HG03442 (cell line): ENCODE data around the gene NANS.
"Not testable (repeated sequence)": the region's sequence is repeated elsewhere in the genome, so short reads cannot be mapped to it uniquely, and the experiment has no call there.

ENCODE experiments used
- ATAC-seq: cut with Tn5 transposase; IDR thresholded peaks from one replicate; pipeline ENCODE4 v1.9.1; 2021; ENCODE audit warnings: mild to moderate bottlenecking, moderate library complexity; ENCODE audit not compliant: unreplicated experiment

Gene NANS, protein sequence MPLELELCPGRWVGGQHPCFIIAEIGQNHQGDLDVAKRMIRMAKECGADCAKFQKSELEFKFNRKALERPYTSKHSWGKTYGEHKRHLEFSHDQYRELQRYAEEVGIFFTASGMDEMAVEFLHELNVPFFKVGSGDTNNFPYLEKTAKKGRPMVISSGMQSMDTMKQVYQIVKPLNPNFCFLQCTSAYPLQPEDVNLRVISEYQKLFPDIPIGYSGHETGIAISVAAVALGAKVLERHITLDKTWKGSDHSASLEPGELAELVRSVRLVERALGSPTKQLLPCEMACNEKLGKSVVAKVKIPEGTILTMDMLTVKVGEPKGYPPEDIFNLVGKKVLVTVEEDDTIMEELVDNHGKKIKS

DNA sequence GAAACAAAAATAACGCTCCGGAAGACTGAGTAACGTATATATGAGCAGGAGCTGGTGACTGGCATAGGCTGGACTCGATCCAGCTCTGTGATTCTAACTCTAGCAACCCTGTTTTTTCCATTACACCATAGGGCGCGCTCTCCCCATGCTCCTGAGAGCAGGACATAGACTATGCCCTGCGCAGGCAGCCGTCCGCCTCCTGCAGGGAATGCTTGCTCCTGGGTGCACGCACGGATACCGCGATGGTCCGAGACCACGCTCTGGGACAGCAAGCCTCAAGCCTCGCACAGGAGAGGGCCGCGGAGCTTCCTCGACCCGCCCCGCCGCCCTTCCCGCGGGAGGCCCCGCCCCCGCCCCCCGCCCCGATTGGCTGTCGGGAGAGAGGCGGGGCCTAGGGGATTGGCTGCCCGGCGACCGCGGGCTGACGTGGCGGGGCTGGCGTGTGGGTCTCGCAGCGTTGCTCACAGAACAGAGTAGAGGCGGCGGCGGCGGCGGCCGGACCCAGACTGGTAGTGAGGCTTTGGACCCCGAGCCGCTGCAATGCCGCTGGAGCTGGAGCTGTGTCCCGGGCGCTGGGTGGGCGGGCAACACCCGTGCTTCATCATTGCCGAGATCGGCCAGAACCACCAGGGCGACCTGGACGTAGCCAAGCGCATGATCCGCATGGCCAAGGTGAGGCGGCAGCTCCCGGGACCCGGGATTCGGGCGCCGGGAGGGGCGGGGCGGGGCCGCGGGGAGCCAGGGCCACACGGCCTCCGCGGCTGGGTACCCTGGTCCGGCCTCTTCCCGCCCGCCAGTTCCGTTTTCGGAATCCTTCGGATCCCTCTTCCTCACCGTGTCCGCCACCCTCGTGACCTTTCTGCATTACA is at the start of gene NANS:
NANS (plus strand) TSS at position 464 of the 869 bp plus-strand sequence; CDS start at position 541, 77 bp downstream.
- peak; percentile 91 for ATAC-seq

DNA sequence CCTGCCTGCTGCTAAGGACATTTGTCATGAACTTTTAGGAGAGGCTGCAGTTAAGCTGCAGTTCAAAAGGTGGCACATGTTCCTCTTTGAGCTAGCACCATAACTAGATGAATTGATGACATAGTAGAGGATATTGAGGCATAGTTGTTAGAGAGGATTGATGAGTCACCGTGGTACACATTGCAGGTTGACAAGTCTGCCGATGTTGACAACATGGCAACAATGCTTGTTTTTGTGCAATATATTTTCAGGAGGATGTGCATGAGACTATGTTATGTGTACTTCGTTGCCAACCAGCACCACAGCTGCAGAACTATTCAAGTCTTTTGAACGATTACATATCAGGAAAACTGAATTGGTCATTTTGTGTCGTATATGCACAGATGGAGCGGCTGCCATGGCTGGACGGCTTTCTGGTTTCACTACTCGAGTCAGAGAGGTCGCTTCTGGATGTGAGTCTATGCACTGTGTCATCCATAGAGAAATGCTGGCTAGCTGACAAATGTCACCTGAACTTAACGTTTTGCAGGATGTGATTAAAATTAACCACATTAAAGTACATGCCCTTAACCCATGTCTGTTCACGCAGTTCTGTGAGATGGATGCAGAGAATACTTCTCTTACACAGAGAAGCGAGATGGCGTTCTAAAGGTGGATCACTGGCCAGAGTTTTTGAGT is 49.1 kb upstream of the NANS start:
- ATAC-seq, result no peak

DNA sequence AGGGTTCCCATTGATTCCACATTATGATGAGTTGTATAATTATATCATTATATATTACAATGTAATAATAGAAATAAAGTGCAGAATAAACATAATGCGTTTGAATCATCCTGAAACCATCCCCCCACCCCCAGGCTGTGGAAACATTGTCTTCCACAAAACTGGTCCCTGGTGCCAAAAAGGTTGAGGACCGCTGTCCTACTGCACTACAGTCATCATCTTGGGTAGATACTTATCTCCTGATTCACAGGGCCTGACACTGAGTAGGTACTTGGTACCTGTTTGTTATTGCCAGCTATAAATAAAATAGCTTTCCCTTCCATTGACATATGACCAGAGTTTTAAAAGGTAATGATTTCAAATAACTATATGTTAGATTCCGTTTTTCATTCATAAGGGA is 47.8 kb upstream of the NANS start:
- ATAC-seq, result no peak

DNA sequence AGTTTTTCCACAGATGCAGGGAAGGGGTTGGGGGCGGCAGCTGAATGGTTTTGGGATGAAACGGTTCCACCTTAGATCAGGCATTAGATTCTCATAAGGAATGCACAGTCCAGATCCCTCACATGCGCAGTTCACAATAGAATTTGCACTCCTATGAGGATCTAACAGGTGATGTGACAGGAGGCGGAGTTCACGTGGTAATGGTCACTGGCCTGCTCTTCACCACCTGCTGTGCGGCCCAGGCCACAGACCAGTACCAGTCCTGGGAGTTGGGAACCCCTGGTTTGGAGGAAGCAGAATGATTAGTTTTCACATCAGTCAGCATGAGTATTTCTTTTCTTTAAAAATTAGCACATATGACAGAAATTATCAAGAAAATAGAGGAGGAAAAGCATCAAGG is 47.1 kb upstream of the NANS start:
- ATAC-seq, result no peak

DNA sequence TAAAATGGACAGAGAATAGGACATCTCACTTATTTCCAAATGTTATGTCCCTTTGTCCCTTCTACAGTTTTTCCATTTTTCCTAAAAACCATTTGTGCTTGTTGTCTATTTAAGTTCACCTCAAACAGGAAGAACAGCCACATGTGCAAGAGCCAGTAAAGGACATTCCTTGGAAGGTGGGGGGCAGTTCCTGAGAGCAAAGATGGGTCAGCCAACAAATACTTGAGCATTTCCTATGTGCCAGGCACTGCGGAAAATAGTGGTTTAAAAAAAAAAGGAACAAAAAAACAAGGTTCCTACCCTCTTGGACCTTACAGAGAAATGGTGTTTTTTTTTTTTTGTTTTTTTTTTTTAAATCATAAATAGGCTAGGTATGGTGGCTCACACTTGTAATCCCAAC is 46.6 kb upstream of the NANS start:
- no peak for ATAC-seq

DNA sequence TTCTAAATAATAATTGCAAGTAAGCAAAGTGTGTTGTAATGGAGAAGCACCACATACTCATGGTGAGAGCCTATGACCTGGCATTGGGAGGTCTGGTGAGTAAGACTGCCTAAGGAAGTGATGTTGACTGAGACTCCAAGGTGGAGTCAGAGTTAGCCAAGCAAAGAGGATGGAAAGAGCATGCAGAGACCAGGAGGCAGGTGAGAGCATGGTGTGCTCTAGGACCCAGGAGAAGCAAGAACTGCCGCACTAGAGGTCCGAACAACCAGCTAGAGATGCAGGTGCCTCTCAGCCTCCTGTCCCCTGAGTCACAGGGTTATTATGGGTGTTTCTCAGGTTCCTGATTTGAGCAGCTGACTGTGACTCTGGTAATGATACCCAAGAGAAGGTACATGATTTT is 46.1 kb upstream of the NANS start:
- ATAC-seq, result no peak

DNA sequence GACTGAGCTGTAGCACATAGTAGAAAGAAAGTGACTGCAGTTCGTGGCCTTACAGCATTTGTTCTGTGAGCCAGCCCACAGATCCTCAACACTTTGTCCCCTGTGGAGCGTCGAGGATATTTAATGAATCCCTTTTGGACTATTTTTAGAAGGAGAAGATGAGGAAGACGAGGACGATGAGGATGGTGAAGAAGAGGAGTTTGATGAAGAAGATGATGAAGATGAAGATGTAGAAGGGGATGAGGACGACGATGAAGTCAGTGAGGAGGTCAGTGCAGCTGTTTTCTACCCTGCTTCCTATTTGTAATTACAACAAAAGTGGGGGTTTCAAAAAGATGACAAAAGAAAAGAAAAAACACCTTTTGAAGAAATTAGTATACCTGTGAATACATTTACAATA is 45.4 kb upstream of the NANS start:
- ATAC-seq, result no peak

DNA sequence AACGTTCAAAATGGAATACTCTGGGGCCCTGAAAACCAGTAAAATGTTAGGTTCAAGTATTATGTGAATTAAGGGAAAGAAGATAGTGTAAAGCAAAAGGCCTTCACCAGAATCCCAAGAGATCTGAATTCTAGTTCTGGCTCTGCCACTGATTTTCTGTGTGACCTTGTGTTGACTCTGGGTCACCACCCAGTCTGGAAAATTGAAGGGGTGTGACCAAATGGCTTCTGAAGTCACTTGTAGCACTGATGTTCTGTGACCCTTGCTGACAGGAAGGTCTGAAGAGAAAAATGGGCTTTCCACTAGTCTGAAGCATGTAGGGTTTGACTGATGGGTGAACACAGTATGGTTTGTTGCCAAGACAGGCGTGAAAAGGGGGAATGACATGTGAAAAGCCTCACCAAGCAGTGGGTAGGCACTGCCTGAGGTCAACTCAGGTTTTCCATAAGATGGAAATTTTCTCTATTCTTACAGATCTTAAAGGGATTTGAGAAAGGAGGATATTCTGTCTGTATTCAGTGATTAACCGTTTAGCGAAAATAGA is 40.3 kb upstream of the NANS start:
- ATAC-seq, result no peak

DNA sequence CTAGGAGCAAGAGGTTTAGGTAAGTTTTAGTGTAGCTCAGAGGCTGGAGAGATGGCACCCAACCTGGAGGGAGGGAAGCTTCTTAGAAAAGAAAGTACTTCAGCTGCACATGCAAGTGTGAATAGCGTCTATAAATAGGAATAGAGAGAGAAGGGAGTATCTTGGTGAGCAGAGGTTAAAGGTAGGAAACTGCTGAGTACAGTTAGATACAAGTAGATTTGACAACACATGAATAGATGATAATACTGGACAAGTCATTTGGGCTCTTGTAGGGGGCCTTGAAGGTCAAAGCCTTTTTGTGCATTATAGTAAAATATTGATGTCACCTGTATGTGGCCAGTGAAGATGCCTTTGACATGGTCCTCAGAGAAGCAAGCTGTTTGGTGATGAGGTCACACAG is 39.2 kb upstream of the NANS start:
- no peak for ATAC-seq

DNA sequence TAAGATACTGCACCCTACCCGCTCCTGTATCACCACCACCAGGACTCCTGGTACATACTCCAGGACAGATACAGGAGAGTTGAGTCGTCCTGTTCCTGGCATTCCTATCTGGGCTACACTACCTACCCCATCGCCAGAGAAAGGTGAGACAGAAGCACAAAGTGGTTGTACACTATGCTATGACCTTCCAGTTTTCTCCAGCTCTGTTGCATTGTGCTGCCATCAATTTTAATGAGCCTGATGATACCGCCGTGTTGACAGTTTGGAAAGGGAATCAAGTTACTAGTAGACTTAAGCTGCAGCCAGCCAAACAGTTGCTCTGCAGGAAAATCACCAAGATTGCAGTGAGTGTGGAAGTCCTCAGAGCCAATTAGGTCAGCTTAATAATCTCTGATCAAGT is 38.2 kb upstream of the NANS start:
- ATAC-seq, result no peak

DNA sequence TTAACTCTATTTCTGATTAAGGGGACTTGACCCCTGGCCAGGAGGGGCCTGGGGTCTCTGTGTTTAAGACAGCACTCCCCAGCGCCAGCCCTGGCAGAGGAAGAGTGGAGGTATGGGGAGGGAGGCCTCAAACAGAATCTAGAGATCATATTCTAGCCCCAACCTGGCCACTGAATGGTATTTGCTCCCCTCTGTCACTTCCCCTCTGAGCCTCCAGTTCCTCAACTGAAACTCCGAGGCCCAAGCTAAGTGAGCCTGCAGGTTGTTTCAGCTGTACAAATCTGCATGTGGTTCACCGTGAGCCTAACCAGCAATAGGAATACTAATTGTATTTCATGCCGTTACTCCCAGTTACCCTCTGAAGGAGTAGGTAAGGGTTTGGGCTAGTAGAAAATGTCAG is 37.4 kb upstream of the NANS start:
- no peak for ATAC-seq

DNA sequence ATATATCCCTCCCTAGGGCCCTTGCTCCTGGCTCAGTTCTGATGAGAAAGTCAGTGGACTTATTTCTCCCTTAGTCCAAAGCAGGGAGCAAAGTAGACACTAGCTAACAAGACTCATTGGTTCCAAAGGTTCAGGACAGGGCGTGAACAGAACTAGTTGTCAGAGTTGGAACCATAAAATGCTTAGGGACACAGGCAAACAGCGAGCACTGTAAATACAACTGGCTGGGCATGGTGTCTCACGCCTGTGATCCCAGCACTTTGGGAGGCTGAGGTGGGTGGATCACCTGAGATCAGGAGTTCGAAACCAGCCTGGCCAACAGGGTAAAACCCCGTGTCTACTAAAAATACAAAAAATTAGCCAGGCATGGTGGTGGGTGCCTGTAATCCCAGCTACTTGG is 36.7 kb upstream of the NANS start:
- not testable (repeated sequence) for ATAC-seq

DNA sequence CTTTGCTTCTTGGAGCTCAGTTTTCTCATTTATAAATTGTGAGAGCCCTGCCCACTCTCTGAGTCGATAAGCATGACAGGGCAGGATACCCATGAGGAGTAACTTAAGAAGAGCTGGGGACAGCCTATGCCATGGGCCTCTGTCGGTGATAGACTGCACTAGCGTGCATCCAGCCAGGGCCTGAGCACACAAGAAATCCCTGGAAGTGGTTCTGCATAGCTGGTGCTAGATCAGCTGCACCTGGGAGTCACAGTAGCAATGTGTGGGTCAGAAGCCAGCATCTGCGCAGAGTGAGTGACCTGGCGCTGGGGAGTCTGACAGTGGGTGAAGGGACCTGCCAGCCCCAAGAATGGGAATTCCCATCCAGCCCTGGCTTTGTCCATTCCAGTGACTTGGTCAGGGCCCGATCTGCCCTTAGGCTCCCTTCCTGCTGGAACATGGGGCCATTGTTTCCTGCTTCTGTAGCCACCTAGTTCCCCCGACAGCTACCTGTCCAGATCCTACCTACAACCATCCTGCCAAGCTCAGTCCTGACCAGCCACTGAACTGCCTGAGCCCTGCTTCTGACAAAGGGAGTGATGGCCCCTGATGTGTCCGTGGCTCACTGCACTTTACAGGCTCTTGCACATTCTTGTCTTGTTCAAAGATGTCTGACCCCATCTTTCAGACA is 35.9 kb upstream of the NANS start:
- no peak for ATAC-seq

DNA sequence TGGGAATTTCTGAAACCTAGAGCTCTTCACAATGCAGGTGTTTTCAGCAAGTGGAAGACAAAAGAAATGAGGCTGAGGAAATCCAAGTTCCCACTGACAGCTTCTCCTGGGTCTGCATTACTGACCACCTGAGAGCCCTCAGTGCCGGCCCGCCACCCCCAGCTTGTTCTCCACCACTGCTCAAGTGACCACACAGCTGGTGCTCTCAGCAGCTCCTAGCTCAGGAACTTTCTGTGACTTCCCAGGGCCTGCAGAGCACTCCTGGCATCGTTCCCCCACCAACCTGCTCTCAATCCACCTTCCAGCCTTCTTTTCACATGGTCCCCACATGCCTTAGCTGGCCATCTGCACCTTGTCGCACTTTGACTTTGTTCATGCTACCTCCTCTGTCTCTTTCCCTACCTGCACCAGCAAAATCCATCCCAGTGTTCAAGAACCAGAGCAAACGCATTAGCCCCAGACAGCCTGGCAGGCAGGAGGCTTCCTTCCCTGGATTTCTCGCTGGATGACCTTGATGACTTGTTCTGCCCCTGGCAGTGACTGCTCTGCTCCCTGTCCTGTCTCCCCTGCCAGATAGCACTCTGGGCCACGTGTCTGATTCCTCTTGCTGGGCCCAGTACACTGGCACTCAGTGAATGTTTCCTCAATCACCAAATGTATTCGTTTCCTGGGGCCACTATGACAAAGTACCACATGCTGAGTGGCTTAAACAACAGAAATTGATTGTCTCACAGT is 35.1 kb upstream of the NANS start:
- no peak for ATAC-seq

DNA sequence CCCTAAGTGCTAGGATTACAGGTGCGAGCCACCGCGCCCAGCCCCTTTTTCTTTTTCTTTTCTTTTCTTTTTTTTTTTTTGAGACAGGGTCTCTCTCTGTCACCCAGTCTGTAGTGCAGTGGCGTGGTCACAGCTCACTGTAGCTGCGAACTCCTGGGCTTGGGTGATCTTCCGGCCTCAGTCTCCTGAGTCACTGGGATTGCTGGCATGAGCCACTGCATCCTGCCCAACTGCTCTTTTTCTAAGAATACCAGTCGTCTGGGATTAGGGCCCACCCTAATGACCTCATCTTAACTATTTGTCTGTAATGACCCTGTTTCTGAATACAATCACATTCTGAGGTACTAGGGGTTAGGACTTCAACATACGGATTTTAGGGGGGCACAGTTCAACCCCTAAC is 34.1 kb upstream of the NANS start:
- no peak for ATAC-seq

DNA sequence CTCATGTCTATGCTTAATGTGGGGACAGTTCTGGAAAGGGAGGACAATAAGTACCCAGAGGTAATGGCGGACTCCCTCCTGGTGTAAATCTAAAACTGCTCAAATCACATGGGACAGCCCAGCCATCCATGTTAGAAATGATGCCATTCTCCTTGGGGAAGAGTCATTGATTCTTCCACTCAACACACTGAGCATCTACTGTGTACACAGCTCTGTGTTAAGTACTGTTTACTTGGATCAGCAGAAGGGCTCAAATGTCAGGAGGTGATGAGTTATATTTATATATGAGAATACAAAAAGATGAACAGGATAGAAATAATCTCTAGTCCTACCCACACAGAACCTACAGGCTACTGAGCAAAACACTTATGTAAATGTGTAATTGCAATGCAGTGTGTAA is 31.8 kb upstream of the NANS start:
- no peak for ATAC-seq

DNA sequence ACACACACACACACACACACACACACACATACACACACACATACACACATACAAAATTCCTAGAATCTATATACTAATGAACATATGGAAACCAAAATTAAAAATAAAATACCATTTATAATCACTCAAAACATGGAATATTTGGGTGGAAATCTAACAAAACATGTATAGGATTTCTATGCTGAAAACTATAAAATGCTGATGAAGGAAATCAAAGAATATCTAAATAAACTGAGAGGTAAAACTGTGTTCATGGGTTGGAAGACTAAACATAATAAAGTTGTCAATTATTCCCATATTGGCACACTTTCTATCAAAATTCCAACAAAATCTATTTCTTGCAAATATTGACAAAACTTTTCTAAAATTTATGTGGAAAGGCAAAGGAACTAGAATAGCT is 25.4 kb upstream of the NANS start:
- ATAC-seq, result no peak

DNA sequence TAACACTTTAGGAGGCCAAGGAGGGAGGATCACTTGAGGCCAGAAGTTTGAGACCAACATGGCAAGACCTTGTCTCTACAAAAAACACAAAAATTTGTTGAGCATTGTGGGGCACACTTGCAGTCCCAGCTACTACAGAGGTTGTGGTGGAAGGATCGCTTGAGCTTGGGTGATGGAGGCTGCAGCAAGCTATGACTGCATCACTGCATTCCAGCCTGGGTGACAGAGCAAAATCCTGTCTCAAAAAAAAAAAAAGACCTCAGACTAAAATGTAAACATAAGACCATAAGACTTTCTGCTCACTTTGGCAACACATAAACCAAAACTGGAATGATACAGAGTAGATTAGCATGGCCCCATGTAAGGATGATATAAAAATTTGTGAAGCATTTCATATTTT is 24.6 kb upstream of the NANS start:
- no peak for ATAC-seq

DNA sequence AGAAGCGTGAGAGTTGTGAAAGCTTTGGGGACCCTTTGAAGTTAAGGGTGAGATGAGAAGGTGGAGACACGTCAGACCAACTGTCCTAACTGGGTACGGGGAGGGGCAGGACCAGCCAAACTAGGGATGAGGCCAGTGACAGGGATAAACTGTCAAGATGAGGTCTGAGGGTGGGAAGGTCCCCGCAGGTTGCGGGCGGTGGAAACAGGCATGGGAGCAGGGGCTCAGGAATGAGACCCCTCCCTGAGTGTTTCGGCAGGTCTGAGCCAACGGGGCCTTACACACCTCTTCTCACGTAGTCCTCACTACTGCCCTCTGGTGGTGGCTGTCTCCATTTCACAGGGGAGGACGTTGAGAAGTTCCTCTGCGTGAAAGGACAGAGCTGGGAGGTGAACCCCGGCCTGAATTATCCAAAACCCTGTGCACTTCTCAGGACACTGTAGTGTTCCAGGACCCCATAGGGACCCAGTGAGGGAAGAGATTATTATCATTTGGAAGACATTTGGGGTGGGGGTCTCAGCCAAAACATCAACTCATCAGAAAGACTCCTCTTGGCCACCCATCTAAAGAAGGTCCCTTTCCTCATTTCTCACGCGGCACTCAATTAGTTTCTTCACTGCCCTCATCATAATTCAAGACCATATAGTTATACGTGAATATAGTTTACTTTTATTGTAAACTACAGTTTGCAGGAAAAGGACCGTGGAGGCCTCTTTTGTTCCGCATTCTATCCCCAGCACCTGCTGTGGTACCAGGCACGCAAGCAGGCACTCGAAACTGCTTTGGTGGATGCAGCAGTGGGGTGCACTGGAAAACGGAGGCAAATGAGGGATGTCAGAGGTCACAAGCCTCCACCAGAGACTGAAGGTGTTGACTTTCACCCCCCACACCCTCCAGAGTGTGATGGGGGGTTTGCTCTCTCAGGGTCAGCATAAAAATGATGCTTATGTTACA is 21.7 kb upstream of the NANS start:
- ATAC-seq, result peak; percentile 64
